NT2/D1 (cell line): Measurements from ENCODE around the gene CD164L2.

ENCODE experiments used
- SUZ12 ChIP-seq: IDR thresholded peaks from 2 replicates; pipeline ENCODE4 v1.6.1; 2011; ENCODE audit not compliant: insufficient read length, insufficient read depth; ENCODE audit errors: extremely low read depth
- YY1 ChIP-seq: IDR thresholded peaks from 2 replicates; pipeline ENCODE4 v1.6.1; 2011; ENCODE audit not compliant: insufficient read length, insufficient read depth

DNA sequence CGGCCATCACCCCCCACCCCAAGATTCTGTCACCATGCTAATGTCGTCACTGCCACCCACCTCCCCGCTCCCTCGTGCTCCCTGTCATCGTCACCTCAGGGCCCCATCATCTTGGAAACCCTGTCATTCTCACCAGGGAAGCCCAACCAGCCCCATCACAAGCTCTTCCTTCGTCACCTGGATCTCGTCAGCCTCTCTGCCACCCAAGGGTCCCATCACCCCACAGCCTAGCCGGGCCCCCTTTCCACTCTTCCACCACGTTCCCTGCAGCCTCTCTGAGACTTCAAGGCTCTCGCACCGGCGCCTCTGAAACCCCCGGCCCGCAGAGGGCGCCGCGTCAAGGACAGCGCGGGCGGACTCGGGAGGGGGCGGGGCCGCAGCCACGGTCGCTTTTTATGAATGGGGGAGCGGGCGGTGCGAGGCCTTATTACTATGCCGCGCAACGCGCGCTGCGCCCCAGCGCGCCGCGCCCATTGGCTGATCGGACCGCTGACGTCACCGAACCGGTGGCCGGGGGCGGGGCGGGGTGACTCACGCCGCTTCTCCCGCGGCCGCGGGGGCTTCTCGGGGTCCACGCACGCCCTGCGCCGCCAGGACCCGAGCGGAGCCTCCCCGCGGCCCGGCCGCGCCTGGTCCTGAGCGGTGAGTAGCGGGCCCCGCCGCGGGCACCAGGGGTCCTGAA is 9.1 kb upstream of the CD164L2 start, which contains the start of gene GPR3:
- TF ChIP-seq SUZ12 (no peak), YY1 (no peak)
